NB4 (cell line): Measurements from ENCODE around the gene SMYD3.
A peak's percentile ranks its signal among the peaks of the same experiment; 100 is the strongest.

Source experiments
- DNase-seq: peaks from one replicate; pipeline ENCODE4 v3.0.0; 2010; ENCODE audit warnings: low read depth
- H3K4me3 ChIP-seq: one replicate; pipeline ENCODE4 v1.5.1; 2011; ENCODE audit warnings: mild to moderate bottlenecking, low read depth, low read length, moderate library complexity
- MYC ChIP-seq: IDR thresholded peaks from 2 replicates; pipeline ENCODE4 v1.6.1; 2011; ENCODE audit warnings: low read depth, low read length
- POLR2A ChIP-seq: IDR thresholded peaks from 2 replicates; pipeline ENCODE4 v1.6.1; 2011; ENCODE audit warnings: mild to moderate bottlenecking; ENCODE audit not compliant: insufficient read length; ENCODE audit errors: extremely low read depth
- TF ChIP-seq, protein P1 (sequence below): IDR thresholded peaks from one replicate; pipeline ENCODE4 v1.5.1; 2012; ENCODE audit warnings: low read depth, low read length
- TF ChIP-seq, protein P2 (sequence below): IDR thresholded peaks from 2 replicates; pipeline ENCODE4 v1.6.1; 2011; ENCODE audit warnings: low read depth, low read length

Gene SMYD3

DNA sequence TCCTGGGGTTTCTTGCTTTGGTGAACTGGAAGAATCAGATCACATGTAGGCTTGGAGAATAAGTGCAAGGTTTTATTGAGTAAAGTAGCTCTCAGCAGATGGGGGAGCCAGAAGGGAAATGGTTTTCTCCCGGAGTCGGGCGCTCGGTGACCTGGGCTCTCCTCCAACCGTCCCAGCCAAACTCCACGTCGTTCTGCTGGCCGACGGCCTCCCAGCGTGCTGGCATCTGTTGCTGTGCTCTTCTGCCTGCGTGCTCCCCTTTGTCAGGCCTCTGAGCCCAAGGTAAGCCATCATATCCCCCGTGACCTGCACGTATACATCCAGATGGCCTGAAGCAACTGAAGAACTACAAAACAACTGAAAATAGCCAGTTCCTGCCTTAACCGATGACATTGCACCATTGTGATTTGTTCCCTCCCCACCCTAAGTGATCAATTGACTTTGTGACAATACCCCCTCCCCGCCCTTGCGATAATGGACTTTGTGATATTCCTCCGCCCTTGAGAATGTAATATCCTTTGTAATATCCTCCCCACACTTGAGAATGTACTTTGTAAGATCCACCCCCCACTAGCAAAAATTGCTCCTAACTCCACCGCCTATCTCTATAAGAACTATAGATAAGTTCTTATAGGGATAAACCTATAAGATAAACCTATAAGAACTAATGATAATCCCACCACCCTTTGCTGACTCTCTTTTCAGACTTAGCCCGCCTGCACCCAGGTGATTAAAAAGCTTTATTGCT, 88.3 kb downstream of the SMYD3 start:
- TF ChIP-seq, protein P1, sequence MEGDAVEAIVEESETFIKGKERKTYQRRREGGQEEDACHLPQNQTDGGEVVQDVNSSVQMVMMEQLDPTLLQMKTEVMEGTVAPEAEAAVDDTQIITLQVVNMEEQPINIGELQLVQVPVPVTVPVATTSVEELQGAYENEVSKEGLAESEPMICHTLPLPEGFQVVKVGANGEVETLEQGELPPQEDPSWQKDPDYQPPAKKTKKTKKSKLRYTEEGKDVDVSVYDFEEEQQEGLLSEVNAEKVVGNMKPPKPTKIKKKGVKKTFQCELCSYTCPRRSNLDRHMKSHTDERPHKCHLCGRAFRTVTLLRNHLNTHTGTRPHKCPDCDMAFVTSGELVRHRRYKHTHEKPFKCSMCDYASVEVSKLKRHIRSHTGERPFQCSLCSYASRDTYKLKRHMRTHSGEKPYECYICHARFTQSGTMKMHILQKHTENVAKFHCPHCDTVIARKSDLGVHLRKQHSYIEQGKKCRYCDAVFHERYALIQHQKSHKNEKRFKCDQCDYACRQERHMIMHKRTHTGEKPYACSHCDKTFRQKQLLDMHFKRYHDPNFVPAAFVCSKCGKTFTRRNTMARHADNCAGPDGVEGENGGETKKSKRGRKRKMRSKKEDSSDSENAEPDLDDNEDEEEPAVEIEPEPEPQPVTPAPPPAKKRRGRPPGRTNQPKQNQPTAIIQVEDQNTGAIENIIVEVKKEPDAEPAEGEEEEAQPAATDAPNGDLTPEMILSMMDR = no peak
- TF ChIP-seq POLR2A (no peak), MYC (no peak)
- TF ChIP-seq, protein P2, sequence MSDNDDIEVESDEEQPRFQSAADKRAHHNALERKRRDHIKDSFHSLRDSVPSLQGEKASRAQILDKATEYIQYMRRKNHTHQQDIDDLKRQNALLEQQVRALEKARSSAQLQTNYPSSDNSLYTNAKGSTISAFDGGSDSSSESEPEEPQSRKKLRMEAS = no peak
- no peak overlapping the region for H3K4me3 ChIP-seq
- DNase-seq = no peak

DNA sequence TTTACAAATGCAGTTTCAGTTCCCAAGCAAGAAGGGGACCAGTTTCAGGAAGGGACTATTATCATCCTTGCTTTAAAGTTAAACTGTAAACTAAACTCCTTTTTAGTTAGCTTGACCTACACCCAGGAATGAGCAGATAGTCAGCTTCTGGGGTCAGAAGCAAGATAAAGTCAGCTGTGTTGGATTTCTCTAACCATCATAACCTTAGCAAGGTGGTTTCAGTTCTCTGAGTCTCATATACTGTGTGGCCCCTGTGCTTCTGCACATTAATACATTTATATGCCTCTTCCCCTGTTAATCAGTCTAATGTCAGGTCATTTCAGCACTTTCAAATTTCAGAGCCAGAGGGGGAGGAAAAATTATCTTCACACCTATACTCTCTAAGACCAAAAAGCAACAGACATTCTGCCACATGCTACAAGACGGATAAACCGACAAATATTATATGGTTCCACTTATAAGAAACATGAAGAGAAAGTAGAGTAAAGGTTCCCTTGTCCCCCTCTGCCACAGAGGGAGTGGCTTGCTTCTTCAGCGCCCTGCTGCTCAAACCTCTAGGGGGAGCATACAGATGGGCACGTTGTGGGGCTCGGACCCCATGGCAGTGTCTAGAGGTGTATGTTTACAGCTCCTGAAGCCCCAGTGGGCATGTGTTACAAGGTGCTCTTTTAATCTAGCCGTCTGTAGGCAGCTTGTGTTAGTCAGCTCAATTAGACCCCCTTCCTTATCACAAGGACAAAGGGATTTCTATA, 89.1 kb downstream of the SMYD3 start:
- no peak overlapping the region for H3K4me3 ChIP-seq
- DNase-seq = no peak
- TF ChIP-seq MYC (no peak), POLR2A (no peak)
- TF ChIP-seq, protein P1 = no peak
- TF ChIP-seq, protein P2 = no peak

DNA sequence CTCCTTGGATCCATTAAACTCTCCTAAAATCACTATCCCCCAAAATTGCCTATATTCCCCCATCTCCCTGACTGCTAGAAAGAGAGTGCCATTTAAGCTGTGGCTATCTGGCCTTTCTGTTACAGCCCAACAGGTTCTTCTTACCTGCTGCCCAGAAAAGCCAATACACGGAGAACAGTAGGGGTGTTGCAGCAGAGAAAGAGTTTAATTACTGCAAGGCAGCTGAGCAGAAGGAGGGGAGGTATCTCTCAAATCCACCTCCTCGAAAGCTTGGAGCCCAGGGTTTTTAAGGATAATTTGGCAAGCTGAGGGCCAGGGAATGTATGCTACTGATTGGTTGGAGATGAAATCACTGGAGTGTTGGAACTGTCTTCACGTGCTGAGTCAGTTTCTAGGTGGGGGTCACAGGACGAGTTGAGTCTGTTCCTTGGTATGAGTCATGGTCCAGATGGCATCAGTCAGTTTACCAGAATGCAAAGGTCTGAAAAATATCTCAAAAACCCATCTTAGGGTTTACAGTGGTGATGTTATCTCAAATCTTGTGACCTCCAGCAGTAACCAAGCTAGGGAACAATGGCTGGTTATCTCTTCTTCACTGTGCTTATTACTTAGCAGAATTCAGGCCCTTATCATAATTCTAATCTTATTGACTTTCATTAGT, 89.8 kb downstream of the SMYD3 start:
- DNase-seq = peak; percentile 51
- H3K4me3 ChIP-seq = no peak overlapping the region
- TF ChIP-seq POLR2A = no peak
- TF ChIP-seq, protein P1 = no peak
- TF ChIP-seq MYC = no peak
- TF ChIP-seq, protein P2 = no peak

DNA sequence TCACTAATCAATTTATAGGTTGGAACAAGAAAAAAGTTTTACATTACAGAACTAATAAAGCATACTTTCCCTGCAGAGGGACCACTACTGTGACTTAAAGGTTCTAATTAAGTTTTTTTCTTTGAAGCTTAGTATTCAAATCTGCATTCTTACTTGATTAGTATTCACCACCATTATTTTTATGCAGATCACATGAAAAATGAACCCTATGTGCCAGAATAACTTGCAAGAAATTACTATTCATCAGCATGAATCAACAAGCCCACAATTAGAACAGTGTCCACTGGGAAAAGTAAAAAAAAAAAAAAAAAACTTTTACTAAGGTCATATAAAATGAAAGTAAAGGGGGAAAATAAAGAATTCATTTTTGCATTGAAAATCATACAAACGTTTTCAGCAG, 90.8 kb downstream of the SMYD3 start:
- no peak overlapping the region for H3K4me3 ChIP-seq
- no peak for DNase-seq
- TF ChIP-seq MYC (no peak), POLR2A (no peak)
- TF ChIP-seq, protein P1 = no peak
- TF ChIP-seq, protein P2 = no peak

DNA sequence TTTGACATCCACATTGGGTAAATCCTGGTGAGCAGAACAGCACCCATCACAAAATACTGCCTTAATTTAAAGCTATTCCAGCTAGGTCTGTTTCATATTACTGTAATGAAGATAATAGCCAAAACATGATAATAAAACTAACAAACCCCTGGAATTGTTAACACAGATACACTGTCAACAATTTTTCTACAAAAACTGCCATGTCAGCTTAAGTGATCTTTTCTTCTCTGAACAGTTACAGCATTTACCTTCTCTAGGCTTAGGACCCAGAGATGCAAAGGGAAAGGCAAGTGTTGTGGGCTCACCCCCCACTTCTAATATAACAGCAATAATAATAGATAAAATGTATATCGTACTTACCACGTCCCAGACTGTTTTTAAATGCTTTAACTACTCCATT, 92.1 kb downstream of the SMYD3 start:
- TF ChIP-seq, protein P1 = no peak
- TF ChIP-seq, protein P2 = no peak
- TF ChIP-seq POLR2A (no peak), MYC (no peak)
- no peak overlapping the region for H3K4me3 ChIP-seq
- DNase-seq = no peak
